Body of pancreas (tissue), 4 donors: ENCODE data around the gene BLID.

Experiments
- CTCF ChIP-seq, 7 experiments: fragments of 450-650 bp in 4 of 7; fragments of 200-600 bp in 3 of 7; sonication (generic) in 3 of 7; IDR thresholded peaks; one replicate each; pipeline ENCODE4 v1.5.1; 2016 to 2019; ENCODE audit warnings: antibody characterized with exemption in 7 of 7
- POLR2A ChIP-seq, 3 donors: fragments of 450-650 bp; IDR thresholded peaks; one replicate each; pipeline ENCODE4 v1.6.1; 2016; ENCODE audit warnings: antibody characterized with exemption in 3 of 3, mild to moderate bottlenecking in 2 of 3

- TF ChIP-seq CTCF (IDR thresholded peaks at IDR 0.05): no peak
- TF ChIP-seq POLR2A (IDR thresholded peaks at IDR 0.05): no peak
Measured at GRCh38 chr11:122145715-122146274, 29.8 kb upstream of the BLID start.
